ENCODE results near the gene PRKCE. TPM values are rescaled to one million over a fixed set of nuclear protein-coding genes. Genes with fewer than 3 reads are reported as not detected.

PRKCE gene
- total RNA-seq, 1 donor from 2014 or later = 18.4 TPM

GRCh38 chr2:45625824-45626223, 25.7 kb upstream of the PRKCE start:
- Mint-ChIP-seq H3K4me3 (no peak overlapping the region), H3K4me1 (no peaks in the 10 kb centered on the region), H3K27ac (no peak overlapping the region)

GRCh38 chr2:45626387-45627221, 24.9 kb upstream of the PRKCE start:
- TF ChIP-seq, protein P1, sequence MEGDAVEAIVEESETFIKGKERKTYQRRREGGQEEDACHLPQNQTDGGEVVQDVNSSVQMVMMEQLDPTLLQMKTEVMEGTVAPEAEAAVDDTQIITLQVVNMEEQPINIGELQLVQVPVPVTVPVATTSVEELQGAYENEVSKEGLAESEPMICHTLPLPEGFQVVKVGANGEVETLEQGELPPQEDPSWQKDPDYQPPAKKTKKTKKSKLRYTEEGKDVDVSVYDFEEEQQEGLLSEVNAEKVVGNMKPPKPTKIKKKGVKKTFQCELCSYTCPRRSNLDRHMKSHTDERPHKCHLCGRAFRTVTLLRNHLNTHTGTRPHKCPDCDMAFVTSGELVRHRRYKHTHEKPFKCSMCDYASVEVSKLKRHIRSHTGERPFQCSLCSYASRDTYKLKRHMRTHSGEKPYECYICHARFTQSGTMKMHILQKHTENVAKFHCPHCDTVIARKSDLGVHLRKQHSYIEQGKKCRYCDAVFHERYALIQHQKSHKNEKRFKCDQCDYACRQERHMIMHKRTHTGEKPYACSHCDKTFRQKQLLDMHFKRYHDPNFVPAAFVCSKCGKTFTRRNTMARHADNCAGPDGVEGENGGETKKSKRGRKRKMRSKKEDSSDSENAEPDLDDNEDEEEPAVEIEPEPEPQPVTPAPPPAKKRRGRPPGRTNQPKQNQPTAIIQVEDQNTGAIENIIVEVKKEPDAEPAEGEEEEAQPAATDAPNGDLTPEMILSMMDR (IDR thresholded peaks at IDR 0.05; ENCODE audit: unreplicated experiment) = no peak
- Mint-ChIP-seq H3K27me3 (ENCODE audit: low read depth) (peaks cover 5% of the 10 kb centered on the region), H3K27ac (no peak overlapping the region), H3K9me3 (no peaks in the 10 kb centered on the region), H3K36me3 (no peaks in the 10 kb centered on the region), H3K4me1 (no peaks in the 10 kb centered on the region), H3K4me3 (no peak overlapping the region)
- DNase-seq (ENCODE audit: low spot score in 2 of 2, unreplicated experiment in 2 of 2) = no peak

More at GRCh38 chr2:45625824-45626223, 25.7 kb upstream of the PRKCE start:
- TF ChIP-seq, protein P1 (IDR thresholded peaks at IDR 0.05; ENCODE audit: unreplicated experiment) = no peak
- no peak for DNase-seq (ENCODE audit: low spot score in 2 of 2, unreplicated experiment in 2 of 2)
- Mint-ChIP-seq H3K36me3 (no peaks in the 10 kb centered on the region), H3K9me3 (no peaks in the 10 kb centered on the region), H3K27me3 (ENCODE audit: low read depth) (no peaks in the 10 kb centered on the region)

DNA sequence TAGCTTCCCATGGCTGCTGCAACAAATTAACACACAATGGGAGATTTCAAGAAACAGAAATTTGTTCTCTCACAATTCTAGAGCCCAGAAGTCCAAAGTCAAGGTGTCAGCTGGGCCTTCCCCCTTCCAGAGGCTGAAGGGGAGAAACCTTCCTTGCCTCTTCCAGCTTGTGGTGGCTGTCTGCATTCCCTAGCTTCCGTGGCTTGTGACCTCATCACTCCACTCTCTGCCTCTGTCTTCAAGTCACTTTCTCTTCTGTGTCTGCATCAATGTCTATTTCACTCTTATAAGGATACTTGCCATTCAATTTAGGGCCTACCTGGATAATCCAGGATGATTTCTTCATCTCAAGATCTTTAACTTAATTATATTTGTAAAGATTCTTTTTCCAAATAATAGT, 23.6 kb upstream of the PRKCE start:
- Mint-ChIP-seq H3K36me3 (no peaks in the 10 kb centered on the region), H3K9me3 (no peaks in the 10 kb centered on the region), H3K27ac (no peak overlapping the region), H3K27me3 (ENCODE audit: low read depth) (peaks cover 9% of the 10 kb centered on the region), H3K4me3 (no peak overlapping the region), H3K4me1 (no peaks in the 10 kb centered on the region)
- TF ChIP-seq, protein P1 (IDR thresholded peaks at IDR 0.05; ENCODE audit: unreplicated experiment) = no peak
- DNase-seq (ENCODE audit: low spot score in 2 of 2, unreplicated experiment in 2 of 2) = no peak

GRCh38 chr2:45629971-45630370, 21.5 kb upstream of the PRKCE start:
- Mint-ChIP-seq H3K4me1 (no peaks in the 10 kb centered on the region), H3K27ac (no peak overlapping the region), H3K27me3 (ENCODE audit: low read depth) (peaks cover 17% of the 10 kb centered on the region), H3K4me3 (no peak overlapping the region), H3K9me3 (no peaks in the 10 kb centered on the region), H3K36me3 (no peaks in the 10 kb centered on the region)
- no peak for DNase-seq (ENCODE audit: low spot score in 2 of 2, unreplicated experiment in 2 of 2)
- TF ChIP-seq, protein P1 (IDR thresholded peaks at IDR 0.05; ENCODE audit: unreplicated experiment) = no peak

DNA sequence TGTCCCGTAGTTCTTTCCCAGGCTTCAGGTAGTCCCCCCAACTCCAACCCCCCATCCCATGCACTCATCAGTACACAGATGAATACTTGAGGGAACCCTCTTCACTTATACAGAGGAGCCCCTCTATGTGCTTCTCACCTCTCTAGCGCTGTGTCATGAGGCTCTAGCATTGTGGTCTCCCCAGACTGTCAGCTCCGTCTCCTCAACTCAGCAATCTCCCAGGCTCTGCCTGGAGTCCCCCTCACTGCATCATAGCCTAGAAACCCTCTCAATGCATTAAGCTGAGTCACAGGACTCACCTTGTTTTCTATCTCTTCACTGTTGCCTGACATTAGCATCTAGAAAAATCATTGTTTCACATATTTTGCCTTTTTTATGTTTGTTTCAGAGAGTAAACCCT, 20.2 kb upstream of the PRKCE start:
- no peaks in the 10 kb centered on the region for H3K36me3 Mint-ChIP-seq
- DNase-seq (ENCODE audit: low spot score in 2 of 2, unreplicated experiment in 2 of 2) = no peak
- H3K4me3 Mint-ChIP-seq = no peak overlapping the region
- TF ChIP-seq, protein P1 (IDR thresholded peaks at IDR 0.05; ENCODE audit: unreplicated experiment) = no peak
- no peaks in the 10 kb centered on the region for H3K4me1 Mint-ChIP-seq
- H3K27me3 Mint-ChIP-seq (ENCODE audit: low read depth) = peaks cover 22% of the 10 kb centered on the region
- H3K27ac Mint-ChIP-seq = no peak overlapping the region
- H3K9me3 Mint-ChIP-seq = no peaks in the 10 kb centered on the region

All from mesothelial cell of epicardium (in vitro differentiated cells).